Measurements from ENCODE around the gene RSPH10B2.

GRCh38 chr7:6709808-6710207 is 44.1 kb upstream of the RSPH10B2 start:
- no peak for TF ChIP-seq CTCF (IDR thresholded peaks at IDR 0.05)
- TF ChIP-seq POLR2AphosphoS5 (IDR thresholded peaks at IDR 0.05), result no peak
- TF ChIP-seq POLR2A (IDR thresholded peaks at IDR 0.05), result no peak

Measured in sigmoid colon (tissue), 4 donors.